Inferior parietal cortex (tissue), 1 donor: ENCODE data around the gene RENBP.

Source experiments
- DNase-seq: peaks from one replicate; pipeline ENCODE4 v3.0.0-alpha.2; 2016; ENCODE audit errors: extremely low spot score

The RENBP gene

DNA sequence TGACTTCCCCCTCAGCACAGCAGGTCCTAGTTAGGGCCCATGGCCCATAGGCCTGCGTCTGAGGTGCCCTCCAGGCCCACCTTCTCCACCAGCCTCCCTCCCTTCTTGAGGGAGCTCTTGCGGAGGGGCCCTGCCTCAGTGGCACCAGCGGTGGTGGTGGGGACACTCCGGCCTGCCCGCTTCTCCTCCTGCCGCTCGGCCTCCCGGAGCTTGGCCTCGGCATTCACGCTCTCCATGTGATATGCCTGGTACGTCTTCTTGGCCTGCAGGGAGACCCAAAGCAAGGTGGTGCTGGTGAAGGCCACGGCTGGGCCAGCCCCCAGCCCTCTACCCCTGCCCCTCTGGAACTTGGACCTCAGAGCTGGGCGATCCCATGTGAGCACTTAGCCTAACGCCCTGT, 23.9 kb downstream of the RENBP start:
- DNase-seq = no peak

DNA sequence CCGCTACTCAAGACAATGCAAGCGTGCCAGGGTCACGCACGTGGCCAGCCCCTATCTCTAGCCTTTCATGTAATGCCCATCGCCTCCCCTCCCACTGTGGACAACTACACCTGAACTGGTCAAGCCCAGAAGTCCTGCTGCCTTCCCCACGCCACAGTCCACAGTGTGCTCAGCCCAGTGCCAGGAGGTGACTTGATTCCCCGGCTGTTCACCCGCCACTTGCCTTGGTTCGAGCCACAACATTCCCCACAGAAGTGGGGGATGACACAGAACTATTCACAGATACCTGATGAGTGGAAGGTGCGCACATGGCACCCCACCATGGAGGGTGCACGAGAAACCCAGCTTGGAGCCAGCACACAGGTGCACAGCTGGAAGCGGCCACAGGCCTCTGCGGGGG, 25.2 kb downstream of the RENBP start:
- no peak for DNase-seq

DNA sequence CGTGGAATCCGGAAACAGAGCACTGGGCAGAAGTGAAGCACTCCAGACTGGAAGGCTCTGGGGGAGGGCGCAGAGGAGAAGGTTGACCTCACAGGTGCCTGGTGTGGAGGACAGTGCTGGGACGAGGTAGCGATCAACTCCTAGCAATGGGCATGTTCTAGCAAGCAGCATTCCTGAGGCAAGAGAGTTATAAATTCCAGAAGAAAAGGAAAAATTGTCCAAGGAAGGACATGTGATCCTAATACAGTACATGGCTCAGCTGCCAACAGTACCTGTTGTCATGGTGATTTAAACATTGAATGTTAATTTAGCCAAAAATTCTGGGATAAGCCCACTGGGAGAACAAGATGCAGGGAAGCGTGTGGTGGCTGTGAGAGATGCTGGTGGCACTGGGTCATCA, 26.6 kb downstream of the RENBP start:
- no peak for DNase-seq

DNA sequence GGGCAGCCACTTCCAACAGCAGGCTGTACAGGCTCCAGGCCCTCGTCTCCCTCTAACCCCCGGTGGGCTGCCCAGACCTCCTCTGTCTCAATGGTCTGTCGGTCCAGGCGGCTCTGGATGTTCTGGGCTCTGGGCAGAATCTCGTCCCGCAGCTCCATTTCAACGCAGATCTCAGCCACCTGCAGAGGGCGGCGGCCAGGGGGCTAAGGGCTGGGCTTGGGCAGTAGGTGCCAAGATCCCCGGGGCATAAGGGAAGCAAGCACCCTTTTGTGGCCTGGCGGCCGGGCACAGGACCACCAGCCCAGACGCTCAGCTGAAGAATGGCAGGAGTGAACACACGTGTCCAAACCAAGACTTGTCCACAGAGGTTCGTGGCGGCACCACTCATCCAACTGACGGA, 30.7 kb downstream of the RENBP start:
- DNase-seq = no peak

DNA sequence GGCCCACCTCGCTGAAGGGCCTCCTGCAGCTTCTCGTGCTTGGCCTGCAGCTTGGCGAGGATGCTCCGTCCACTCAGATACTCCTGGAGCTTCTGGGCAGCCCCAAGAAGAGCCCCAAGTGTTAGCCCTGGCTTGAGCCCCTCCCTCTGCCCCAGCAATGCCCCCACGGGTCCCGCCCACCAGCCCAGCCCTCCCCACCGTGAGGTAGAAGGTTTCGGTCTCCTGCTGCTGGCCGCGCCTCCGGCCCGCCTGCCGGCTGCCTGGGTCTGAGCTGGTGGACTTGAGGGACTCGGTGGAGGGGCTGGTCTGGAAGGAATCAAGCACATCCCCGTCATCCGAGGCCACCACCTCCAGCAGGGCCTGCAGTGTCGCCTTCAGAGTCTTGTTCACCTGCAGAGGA, 31.2 kb downstream of the RENBP start:
- DNase-seq = no peak

DNA sequence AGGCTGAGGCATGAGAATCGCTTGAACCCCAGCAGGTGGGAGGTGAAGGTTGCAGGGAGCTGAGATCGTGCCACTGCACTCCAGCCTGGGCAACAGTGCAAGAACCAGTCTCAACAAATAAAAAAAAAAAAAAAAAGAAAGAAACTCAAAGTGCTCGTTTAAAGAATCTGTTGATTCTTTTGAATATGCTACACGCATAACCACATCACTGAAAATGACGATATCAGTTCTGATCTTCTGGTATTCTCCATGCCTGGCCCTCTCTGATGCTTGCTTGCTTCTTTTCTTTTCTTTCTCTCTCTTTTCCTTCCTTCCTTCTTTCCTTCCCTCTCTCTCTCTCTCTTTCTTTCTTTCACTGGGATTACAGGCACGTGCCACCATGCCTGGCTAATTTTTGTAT, 32.6 kb downstream of the RENBP start:
- no peak for DNase-seq

DNA sequence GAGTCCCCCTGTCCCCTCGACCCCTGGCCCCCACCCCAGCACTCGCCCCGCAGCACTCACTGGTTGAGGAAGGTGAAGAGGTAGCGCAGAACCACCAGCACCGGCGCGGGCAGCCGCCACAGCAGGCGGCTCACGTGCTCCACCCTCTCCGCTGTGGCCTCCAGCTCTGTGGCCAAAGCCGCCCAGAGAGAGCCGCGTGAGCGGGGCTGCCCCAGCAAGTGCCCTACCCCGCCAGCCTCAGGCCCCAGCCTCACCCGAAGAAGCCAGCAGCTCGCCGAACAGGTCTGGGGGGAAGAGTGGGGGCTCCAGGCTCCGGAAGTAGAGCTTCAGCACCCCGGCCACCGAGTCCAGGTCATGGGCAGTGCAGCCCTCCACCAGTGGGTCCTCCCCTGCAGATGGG, 34.0 kb downstream of the RENBP start:
- no peak for DNase-seq

DNA sequence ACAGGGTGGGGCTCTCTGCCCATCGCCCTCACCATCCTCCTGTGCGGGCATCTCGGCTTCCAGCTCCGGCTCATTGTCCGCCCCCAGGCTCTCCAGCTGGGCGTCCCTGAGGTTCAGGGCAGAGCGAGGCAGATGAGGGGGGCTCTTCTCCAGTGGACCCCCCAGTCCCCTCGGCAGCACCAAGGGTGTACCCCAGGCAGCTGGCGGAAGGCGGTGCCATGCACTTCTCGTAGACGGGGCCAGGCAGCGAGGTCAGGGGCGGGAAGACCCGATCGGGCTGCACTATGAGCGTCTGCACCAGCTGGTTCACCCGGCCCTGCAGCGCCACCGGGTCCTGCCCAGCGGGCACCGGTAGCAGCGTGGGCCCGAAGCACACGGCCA, 34.5 kb downstream of the RENBP start:
- no peak for DNase-seq

DNA sequence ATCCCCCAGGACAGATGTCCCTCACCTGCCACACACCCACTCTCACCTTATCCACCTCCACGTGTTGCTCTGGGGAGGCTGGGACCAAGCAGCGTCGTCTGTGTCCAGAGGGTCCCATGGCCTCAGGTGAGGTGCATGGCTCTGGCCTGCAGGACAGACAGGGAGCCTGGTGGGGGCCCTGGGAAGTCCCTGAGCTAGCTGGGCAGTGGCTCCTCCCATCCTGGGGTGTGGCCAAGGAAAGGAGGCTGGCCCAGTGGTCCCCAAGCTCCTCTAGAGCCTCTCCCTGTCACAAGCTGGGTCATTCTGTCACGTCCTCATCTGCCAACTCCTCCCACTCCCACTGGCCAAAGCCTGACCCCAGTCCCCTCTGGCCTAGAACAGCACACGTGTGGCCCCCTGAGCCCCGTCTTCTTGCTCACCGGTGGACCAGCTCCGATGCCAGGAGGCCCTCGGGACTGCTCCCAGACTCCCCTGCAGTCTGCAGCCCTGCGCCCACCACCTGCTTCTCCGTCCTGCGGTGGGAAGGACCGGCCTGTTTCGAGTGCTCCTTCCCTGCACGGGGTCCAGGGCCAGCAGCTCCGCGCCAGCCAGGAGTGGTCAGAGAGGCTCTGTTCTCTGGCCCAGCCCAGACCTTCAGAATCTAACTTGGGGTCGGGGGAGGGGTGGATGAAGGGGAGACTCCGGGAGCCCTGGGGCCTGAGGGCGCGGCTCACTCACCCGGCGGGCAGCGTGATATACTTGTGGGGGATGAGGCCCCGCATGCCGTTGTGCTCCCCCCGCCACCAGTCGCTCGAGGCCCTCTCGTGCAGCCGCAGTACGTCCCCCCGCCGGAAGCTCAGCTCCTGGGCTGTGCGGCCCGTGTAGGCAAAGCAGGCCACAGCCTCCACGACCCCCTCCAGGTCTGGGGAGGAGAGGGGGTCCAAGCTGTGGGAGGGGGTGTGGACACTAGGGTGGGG, 35.1 kb downstream of the RENBP start:
- DNase-seq = no peak

DNA sequence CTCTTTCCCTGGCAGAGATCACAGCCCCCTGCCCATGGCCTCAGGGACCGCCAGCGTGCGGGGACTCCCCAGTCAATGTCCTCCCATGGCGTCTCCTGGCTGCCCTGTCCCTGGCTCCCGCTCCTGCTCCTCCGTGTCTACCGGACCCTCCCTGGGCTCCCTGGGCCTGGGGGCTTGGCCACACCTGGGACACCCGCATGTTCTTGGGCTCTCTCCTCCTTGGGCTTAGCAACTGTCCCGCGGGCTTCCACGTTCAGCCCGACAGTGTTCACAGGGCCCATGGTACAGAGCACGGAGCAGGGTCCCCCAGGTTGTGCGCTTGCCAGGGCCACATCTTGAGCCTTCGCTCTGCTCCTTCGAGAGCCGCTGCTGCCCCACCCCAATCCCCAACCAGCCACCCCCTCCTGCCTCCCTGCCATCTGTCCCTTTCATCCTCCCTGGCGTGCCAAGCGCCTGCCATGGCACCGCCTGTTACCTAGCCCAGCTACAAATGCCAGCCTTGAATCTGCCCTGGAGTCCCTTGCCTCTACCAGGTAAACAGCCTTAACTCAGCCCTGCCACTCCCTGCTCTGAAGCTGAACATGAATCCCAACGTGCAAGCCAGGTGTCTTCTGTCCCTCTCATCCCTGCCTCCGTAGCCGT, 36.1 kb downstream of the RENBP start:
- DNase-seq = no peak

DNA sequence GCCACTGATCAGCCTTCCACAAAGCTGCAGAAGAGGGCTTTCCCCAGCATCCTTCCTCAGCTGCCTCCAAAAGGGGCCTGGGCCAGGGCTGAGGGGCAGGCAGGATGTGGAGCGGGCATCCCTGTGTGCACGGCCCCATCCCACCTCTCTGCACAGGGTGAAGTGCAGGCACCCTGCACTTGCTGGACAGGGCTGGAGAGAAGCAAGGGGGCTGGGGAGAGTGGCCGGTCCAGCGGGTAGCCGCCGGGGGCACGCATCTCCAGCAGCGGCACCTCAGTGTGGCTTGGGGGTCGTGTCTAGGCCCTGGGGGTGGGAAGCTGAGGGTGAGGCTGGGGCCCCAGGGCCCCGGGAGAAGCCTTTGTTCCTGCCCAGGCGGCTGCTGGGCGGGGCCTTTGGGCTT, 37.0 kb downstream of the RENBP start:
- DNase-seq = no peak

DNA sequence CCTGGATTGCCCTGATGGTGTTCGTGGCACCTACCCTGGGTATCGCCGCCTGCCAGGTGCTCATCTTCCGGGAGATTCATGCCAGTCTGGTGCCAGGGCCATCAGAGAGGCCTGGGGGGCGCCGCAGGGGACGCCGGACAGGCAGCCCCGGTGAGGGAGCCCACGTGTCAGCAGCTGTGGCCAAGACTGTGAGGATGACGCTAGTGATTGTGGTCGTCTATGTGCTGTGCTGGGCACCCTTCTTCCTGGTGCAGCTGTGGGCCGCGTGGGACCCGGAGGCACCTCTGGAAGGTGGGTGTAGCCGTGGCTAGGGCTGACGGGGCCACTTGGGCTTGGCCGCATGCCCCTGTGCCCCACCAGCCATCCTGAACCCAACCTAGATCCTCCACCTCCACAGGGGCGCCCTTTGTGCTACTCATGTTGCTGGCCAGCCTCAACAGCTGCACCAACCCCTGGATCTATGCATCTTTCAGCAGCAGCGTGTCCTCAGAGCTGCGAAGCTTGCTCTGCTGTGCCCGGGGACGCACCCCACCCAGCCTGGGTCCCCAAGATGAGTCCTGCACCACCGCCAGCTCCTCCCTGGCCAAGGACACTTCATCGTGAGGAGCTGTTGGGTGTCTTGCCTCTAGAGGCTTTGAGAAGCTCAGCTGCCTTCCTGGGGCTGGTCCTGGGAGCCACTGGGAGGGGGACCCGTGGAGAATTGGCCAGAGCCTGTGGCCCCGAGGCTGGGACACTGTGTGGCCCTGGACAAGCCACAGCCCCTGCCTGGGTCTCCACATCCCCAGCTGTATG, 38.1 kb downstream of the RENBP start:
- DNase-seq = no peak

DNA sequence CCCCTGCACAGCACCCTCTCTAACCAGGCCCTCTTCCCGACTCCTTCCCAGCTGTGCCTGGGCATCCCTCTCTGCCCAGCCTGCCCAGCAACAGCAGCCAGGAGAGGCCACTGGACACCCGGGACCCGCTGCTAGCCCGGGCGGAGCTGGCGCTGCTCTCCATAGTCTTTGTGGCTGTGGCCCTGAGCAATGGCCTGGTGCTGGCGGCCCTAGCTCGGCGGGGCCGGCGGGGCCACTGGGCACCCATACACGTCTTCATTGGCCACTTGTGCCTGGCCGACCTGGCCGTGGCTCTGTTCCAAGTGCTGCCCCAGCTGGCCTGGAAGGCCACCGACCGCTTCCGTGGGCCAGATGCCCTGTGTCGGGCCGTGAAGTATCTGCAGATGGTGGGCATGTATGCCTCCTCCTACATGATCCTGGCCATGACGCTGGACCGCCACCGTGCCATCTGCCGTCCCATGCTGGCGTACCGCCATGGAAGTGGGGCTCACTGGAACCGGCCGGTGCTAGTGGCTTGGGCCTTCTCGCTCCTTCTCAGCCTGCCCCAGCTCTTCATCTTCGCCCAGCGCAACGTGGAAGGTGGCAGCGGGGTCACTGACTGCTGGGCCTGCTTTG, 38.9 kb downstream of the RENBP start:
- DNase-seq = no peak

DNA sequence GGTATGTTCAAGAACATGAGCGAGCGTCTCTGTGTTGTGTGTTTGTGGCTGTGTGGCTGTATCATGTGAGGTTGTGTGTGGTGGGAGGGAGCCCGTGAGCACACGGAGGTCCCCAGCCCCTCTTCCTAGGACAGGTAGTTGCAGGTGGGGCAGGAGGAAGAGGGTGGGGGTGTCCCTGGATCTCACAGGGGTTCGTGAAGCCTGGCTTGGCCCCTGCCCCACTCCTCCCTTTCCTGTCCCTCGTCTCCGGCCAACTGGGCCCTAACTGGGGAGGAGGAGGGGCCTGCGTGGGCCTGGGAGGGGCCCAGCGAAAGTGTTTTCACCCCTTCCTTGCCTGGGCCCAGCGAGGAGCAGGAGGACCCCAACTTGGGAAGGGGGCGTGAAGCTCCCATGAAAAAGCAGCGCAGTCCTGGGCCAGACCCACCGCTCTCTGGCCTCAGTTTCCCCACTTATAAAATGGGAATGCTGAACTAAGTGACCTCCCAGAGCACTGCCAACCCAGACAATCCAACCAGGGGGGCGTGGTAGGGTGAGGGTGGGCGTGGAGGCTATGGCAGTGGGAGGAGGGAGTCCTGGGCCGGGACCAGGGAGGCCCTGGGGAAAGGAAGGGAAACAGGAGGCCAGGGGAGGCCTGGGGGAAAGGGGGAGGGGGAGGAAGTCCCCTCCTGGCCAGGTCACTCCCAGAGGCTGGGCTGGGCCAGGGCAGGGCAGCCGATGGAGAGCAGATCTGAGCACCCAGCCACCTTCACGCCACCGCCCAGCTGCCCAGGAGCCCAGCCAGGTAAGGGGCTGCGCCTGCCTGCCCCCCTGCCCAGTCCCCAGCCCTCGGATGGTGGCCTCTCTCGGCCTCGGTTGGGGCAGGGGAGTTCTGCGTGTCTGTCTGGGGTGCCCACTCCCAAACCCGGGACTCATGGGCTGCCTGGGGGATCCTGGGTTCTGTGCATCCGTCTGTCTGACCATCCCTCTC, 40.2 kb downstream of the RENBP start, which contains the start of gene AVPR2:
Gene AVPR2, plus strand, starts transcription at position 683 of the 967 bp plus-strand sequence. CDS start 473 bp downstream, outside the sequence.
- no peak for DNase-seq

DNA sequence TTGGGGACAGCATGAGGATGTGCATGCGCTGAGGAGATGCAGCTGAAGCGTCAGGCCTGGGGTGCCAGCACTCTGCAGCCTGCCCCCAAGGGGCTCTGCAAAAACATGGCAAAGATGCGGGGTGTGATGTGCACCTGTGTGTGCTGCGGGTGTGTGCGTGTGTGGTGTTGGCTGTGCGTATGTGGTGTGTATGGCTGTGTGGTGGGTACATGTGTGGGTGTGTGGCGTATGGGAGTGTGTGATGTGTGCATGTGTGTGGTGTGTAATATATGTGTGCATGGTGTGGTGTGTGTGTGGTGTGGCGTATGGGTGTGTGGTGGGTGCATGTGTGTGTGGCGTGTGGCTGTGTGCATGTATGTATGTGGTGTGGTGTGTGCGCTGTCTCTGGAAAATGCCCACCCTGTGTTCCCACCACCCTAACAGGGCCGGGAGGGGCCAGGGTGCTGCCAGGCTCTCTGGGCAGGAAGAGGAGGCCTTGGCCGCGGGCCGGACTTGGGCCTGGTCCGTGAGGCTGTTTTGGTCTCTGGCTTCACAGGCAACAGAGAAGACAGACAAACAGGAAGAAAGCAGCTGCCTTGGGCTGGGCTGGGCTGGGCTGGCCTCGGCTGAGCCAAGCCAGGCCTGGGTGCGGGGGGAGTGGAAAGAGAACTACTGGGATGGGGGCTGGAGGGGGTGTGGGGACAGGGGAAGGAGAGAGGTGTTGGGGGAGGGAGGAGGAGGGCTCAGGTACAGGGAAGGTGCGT, 41.0 kb downstream of the RENBP start:
- no peak for DNase-seq

DNA sequence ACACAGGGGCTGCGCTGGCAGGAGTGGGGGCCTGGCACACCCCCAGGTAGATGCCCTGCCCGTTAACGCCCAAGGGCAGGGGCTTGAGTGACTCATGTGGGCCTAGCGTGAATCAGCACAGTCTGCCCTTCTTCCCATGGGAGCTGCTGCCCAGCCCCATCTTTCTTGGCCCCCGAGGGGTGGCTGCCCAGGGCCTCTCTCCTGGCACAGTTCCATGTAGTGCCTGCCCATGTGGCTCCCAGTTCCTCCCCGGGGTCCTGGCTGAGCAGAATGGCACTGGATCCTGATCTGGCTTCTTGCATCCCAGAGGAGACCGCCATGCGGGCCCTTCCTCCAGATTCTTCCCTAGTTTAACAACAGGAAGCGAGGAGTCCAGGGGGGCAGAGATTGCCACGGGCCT, 42.1 kb downstream of the RENBP start:
- no peak for DNase-seq

DNA sequence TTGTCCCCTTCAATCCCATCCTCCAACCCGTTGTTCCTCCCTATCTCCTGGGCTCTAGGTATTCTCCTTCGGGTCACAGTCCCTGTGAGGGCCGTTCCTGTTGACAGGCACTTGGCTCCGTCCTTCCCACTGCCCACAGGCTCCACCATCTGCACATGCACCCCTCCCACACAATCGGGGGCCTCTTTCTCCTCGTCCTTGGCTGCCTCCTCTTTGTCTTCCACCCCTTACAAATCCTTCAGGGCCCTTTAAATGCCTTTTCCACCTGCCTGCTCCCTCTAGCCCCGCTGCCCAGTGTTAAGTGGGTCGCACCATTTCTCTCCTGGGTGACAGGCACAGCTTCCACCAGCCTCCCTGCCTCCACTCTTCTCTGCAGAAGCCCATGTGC, 42.7 kb downstream of the RENBP start:
- DNase-seq = no peak

DNA sequence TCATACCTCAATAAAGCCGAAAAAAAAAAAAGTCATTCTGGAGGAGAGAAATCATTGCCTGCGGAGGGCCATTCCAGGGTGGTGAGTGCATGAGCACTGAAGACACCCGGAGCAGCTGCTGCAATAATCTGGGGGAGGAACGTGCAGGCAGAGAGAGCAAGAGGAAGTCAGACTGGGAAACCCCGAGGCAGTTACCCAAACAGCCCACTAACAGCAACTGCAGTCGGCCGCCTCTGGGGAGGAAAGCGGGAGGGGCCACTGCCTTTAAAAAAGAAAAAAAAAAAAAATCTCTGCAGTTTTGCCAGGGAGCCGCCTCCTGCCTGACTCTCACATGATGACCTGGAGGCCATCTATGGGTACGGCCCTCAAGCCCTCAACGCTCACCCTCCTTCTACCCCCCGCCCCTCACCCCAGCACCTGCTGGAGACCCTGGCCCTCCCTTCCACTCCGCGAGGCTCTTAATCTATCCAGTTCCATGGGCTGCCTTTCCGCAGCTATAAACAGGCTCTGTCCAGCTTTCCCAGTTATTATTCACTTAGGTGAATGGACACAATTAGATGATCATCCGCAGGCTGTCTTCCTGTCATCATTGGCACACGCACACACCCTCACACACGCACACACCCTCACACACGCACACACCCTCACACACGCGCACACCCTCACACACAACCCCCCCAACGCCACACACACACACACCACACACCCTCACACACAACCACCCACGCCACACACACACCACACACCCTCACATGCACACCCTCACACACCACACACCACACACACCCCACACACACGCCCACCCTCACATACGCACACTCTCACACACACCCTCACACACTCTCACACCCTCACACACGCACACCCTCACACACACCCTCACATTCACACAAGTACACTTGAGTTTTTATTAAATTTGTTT, 43.4 kb downstream of the RENBP start:
- no peak for DNase-seq

DNA sequence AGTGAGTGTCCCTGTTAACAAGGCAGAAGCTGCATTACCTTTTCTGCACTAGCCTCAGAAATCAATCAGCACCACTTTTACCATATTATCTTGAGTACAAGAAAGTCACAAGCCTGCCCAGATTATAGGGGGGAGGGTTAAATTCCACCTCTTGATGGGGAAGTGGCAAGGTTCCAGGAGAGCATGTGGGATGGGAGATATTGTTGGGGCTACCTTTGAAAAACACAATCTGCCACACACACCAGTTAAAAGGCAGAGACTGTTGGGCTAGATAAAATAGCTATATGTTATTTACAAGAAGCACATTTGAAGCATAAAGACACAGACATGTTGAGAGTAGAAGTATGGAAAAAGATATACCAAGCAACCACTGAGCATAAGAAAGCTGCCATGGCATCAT, 46.5 kb downstream of the RENBP start:
- DNase-seq = peak; percentile 27
